Hematopoietic multipotent progenitor cell (in vitro differentiated cells): ENCODE data around the gene TPH1. TPM values are rescaled to one million over a fixed set of nuclear protein-coding genes. Genes with fewer than 3 reads are reported as not detected.

ENCODE experiments used
- DNase-seq, 3 donors: peaks; one replicate each; pipeline ENCODE4 v3.0.0-alpha.2; 2011 to 2015; ENCODE audit warnings: low read depth in 2 of 3, low spot score in 2 of 3
- total RNA-seq: library from RNA; depleted of rRNA; stranded (reverse); fragments of >200 nt; gene quantifications from one replicate; pipeline ENCODE4 v1.2.3, GENCODE V29; 2012

TPH1 gene
- 0.27 TPM for total RNA-seq

DNA sequence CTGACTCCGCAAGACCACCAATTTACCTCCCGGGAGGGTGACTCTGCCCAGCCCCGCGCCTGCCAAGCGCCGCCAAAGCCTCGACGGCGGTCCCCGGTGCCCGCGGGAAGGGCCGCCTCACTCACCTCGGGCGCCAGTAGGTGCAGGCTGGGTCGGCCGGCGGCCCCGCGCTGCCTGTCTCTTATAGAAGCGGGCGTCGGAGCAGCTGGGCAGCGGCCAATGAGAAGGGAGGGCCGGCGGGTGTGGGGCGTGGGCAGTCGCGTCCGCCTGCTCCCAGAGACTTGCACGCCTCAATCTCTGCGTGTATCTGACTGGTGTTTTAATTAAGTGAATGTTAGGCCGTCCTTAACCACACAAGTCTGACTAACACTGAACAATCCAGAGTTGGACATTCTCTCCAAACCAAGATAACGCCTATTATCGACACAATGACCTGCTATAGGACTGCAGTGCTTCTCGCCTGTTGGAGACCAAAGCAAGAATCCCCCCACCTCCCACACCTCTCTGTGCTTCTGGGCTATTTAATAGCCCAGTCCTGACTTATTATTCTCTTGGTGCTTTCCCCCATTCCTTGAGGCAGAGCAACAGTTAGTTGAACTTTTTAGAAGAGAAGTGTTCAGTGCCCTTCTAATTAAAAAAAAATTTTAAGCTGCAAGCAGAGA, at the start of gene TPH1:
TSS of gene TPH1 (minus strand) at position 154 of the 662 bp plus-strand sequence. CDS start 5,507 bp downstream, outside the sequence.
- DNase-seq: no peak

DNA sequence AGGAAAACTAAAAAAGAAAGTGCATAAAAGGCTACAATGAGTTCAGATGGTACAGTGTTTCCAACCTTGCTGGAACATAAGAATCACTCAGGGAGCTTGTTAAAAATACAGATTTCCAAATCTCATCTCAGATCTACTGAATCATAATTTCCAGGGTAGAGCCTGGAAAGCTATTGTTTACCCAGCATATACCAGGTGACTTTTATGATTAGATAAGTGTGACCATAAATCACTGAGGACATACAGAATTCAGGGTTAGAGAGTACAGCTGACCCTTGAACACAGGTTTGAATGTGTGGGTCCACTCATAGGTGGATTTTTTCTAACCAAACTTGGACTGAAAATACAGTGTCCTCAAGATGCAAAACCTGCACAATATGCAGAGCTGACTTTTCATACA, 47.9 kb upstream of the TPH1 start:
- no peak for DNase-seq

DNA sequence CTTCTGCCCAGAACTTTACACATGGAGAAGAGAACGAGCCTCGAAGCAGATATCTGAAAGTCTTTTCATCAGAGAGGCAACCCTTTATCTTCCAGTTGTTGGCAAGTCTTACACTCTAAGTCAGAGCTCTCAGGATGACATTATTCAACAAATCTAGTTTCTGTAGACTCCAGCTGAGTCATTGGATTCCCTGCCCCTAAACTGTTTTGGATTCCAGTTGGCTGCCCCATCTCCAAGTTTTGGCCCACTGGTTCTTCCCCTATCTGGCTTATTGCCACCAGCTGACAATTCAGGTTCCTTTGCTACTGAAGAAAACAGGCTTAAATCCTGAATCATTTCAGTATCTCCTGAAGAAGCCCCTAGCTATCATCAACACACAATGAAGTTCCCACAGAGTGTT, 45.7 kb upstream of the TPH1 start:
- no peak for DNase-seq

- no peak for DNase-seq
Observed at GRCh38 chr11:18088966-18089365, 42.9 kb upstream of the TPH1 start.

DNA sequence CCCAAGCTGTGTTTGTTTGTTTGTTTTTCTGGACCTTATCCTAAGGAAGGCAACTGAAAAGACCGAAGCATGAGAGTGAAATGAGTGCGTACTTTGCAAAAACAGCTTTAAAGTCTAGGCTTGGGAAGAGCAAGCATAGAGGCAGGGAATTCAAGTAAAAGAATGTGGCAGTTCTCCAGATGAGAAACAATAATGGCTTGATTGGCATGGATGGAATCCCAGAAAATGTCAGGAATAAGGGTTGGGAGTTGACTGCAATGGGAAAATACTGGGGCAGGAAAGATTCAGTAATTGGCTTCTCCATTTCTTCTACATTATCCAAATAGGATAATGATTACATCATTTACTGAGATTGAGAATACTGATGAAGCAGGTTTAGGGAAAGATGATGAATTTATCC, 42.3 kb upstream of the TPH1 start:
- no peak for DNase-seq

- DNase-seq: no peak
Observed at GRCh38 chr11:18081551-18081950, 35.5 kb upstream of the TPH1 start.

DNA sequence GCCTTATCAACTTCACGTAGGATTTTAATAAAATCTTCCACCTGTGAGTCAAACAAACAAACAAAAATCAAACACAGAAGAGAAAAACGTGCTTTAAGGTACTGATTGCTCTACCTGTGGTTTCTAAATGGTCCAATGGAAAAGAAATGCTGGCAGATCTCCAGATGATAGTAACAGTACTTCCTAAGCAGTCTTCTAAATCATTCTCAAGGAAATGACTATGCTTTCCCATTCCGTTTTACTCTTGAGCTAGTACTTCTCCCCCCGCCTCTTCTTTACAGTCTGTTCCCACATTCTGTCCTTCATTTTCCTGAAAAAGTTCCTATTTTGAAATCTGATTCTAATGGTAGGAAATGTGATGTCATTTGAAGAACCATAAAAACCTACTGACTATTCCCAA, 34.4 kb upstream of the TPH1 start:
- DNase-seq: no peak

- DNase-seq: no peak
Observed at GRCh38 chr11:18078909-18079308, 32.8 kb upstream of the TPH1 start.

- DNase-seq: no peak
Observed at GRCh38 chr11:18075444-18075843, 29.4 kb upstream of the TPH1 start.

- no peak for DNase-seq
Observed at GRCh38 chr11:18071098-18071705, 25.1 kb upstream of the TPH1 start.

DNA sequence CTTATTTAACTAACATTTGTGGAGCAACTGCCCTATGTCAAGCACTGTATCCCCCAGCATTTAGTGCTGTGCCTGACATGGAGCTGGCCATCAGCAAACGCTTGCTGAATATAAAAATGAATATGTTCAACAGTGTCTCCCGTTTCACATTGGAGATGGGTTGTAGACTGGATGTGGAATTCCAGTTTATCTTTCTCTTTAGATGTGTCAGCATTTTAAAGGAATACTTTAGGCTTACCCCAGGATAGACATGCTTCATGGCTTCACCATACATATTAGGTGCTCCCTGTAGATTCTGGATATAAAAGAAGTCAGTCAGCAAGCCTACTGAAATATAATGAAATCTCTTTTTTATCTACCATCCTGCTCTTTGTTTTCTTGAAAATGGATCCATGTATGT, 21.3 kb upstream of the TPH1 start:
- DNase-seq: no peak

- no peak for DNase-seq
Observed at GRCh38 chr11:18066626-18067025, 20.6 kb upstream of the TPH1 start.

DNA sequence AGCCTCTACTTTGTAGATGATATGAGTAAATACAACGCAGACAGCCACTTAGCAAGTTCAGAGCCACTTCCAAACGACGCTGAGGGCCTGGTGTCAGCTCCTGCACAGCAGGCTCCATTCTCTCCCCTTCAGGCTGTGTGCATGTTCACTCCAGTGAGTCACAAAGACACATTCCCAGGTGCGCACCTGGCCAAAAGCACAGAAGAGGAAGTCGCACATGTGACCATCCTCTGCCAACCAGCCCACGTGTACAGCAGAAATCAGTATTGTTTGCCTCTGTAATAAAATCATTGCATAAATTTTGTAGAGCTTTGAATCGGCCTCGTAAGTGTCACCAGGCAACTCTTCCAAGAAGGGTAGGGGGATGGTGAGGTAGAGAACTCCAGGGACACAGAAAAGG, 19.5 kb upstream of the TPH1 start:
- no peak for DNase-seq

DNA sequence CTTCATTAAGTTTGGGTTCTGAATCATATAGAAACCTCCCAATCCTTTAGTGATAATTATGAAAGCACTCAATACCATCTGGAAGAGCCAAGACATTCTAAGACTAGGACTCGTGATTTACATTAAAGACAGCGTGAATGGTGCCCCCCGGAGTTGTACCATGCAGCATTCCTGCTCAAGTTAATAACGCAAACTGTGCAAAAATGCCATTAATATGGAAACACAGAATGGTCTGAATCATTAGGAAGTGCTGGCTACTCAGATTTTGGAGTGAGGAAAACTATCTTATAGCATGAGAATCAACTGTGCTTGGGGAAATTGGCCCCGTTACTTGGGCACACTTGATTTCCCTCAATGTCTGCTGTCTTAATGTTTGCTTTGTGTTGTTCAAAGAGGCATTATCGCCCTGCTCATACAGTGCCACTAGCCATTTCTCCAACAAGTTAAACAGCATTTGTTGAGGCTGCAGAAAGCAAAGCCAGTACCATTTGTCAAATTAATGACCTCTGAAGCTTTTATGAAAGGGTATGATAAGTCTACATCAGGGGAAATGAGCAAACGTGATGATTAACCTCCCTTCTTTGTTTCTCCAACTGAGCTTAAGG, 18.5 kb upstream of the TPH1 start:
- DNase-seq: no peak

GRCh38 chr11:18063862-18064434, 17.9 kb upstream of the TPH1 start:
- DNase-seq: no peak

- no peak for DNase-seq
Observed at GRCh38 chr11:18063125-18063524, 17.1 kb upstream of the TPH1 start.

- no peak for DNase-seq
Observed at GRCh38 chr11:18061351-18061750, 15.3 kb upstream of the TPH1 start.

GRCh38 chr11:18056561-18057181, 10.6 kb upstream of the TPH1 start:
- no peak for DNase-seq

GRCh38 chr11:18054511-18055103, 8.5 kb upstream of the TPH1 start:
- no peak for DNase-seq

GRCh38 chr11:18050848-18051247, 4.8 kb upstream of the TPH1 start:
- peak in 1 of 3 donors; percentile 58 for DNase-seq

DNA sequence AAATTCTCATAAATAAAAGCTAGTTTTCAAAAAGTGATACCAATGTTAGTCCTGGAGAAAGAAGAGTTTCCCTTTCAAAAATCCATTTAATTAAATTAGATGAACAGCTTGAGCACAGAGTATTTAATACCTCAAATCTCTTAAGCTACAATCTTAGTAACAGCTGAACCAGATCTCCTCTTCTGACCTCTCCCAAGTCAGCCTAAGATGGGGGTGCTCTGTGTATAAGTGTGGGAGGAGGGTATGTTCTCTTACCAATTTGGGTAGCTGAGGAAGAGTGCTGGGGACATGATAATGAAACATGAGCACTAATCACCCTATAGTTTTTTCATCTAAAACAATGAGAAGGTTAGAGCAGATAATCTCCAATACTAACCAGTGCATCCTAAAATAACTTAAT, 9.6 kb downstream of the TPH1 start:
- DNase-seq: no peak
